ENCODE measurements around the gene MYOM1.

- TF ChIP-seq POLR2AphosphoS5 (IDR thresholded peaks at IDR 0.05; ENCODE audit: low read depth, low read length) (no peak), REST (IDR thresholded peaks at IDR 0.05; ENCODE audit: insufficient read depth in 1 of 2, low read depth in 2 of 2, low read length in 2 of 2) (no peak), TAF1 (IDR thresholded peaks at IDR 0.05; ENCODE audit: borderline replicate concordance, insufficient read depth, low read length) (no peak), SIN3A (IDR thresholded peaks at IDR 0.05; ENCODE audit: borderline replicate concordance, insufficient read depth, low read length) (no peak), FOXP2 (optimal IDR thresholded peaks at IDR 0.05; ENCODE audit: borderline replicate concordance, extremely low read depth, extremely low read length, insufficient read depth) (no peak)
Measured at GRCh38 chr18:3189884-3190283, 29.9 kb downstream of the MYOM1 start.
